Naive thymus-derived CD8-positive, alpha-beta T cell (primary cell): Measurements from ENCODE around the gene OR2L2. TPM values are rescaled to one million over a fixed set of nuclear protein-coding genes. Genes with fewer than 3 reads are reported as not detected.

Experiments used
- ATAC-seq, 2 donors: fragments of 150-1000 bp; cut with Tn5 transposase in 1 of 2; sonication (Bioruptor Pico), chemical (Tn5 transposase) in 1 of 2; 1 replicate in 1 of 2; 2 replicates in 1 of 2; pipeline ENCODE4 v1.10.0; 2021; ENCODE audit warnings: mild to moderate bottlenecking in 2 of 2, moderate library complexity in 2 of 2
- POLR2A ChIA-PET: fragments of 350-600 bp; sonication (Branson Sonifier 250); formaldehyde crosslinking; loops from one replicate; lab custom pipeline; 2021; ENCODE audit warnings: antibody characterized with exemption; lab: Charles Lee
- DNase-seq, 10 donors: peaks; one replicate each; pipeline versions ENCODE4 v3.0.0 to v3.0.0-alpha.2; 2020 to 2022
- H3K27ac Mint-ChIP-seq, 10 donors: one replicate each; pipeline ENCODE4 v1.8.0; 2020 to 2022; ENCODE audit warnings: mild to moderate bottlenecking in 10 of 10, mixed read lengths in 10 of 10, moderate library complexity in 4 of 10, inconsistent platforms in 1 of 10
- H3K27me3 Mint-ChIP-seq, 5 donors: one replicate each; pipeline ENCODE4 v1.8.0; 2021 to 2022; ENCODE audit warnings: mixed read lengths in 5 of 5
- H3K36me3 Mint-ChIP-seq, 3 donors: one replicate each; pipeline ENCODE4 v1.8.0; 2020 to 2022; ENCODE audit warnings: mixed read lengths in 3 of 3, mild to moderate bottlenecking in 2 of 3, inconsistent platforms in 1 of 3
- H3K4me1 Mint-ChIP-seq, 4 donors: one replicate each; pipeline ENCODE4 v1.8.0; 2021 to 2022; ENCODE audit warnings: mixed read lengths in 4 of 4
- H3K4me3 Mint-ChIP-seq, 10 donors: one replicate each; pipeline ENCODE4 v1.8.0; 2020 to 2022; ENCODE audit warnings: mild to moderate bottlenecking in 10 of 10, mixed read lengths in 10 of 10, moderate library complexity in 6 of 10, inconsistent platforms in 1 of 10
- H3K9me3 Mint-ChIP-seq, 9 donors: one replicate each; pipeline ENCODE4 v1.8.0; 2020 to 2022; ENCODE audit warnings: mixed read lengths in 9 of 9, mild to moderate bottlenecking in 3 of 9, inconsistent platforms in 1 of 9, moderate library complexity in 1 of 9
- polyA plus RNA-seq, 3 donors: library from polyadenylated mRNA; unstranded; fragments of 300-500 nt; fragmentation: Illumina TruSeq; gene quantifications; one replicate each; pipeline ENCODE4 v1.2.3, GENCODE V29; 2021
- total RNA-seq, 8 experiments: library from RNA in 2 of 8; stranded (reverse) in 2 of 8; gene quantifications; one replicate each; pipeline ENCODE4 v1.2.3 and lab custom pipeline; 2021 to 2026

The OR2L2 gene, protein sequence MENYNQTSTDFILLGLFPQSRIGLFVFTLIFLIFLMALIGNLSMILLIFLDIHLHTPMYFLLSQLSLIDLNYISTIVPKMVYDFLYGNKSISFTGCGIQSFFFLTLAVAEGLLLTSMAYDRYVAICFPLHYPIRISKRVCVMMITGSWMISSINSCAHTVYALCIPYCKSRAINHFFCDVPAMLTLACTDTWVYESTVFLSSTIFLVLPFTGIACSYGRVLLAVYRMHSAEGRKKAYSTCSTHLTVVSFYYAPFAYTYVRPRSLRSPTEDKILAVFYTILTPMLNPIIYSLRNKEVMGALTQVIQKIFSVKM
- under 1 TPM; 0.30 to 0.42 TPM for total RNA-seq
- under 1 TPM in 1 of 3 donors, not detected in 2; 0.62 TPM for polyA plus RNA-seq
- 0 to 0.49 (median 0.08) reads per million in 6 experiments for total RNA-seq (lab: John Stamatoyannopoulos, UW)

DNA sequence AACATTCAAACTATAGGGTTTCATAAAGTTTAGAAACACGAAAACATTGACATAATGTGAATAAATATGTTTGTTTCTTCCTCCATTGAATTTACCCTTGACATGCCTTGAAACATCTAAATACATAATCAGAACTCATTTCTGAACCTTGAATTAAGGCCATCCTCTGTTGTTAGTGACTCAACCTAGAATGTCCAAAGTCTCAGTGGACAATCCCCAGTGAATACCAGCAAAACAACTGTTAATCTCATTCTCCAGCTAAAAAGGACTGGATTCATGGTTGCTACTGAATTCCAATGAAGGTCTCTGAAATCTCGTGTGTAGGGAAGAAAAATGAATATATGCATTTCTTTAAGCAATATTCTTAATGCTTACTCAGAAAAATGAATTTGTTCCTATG, at the start of gene OR2L2:
OR2L2 (plus strand) TSS at position 301 of the 400 bp plus-strand sequence. CDS start 8,198 bp downstream, outside the sequence.
- Mint-ChIP-seq H3K4me3 (no peak within 1 kb of the TSS), H3K36me3 (peaks cover 0 to 31% (median 17%) of the 10 kb centered on the region in 3 donors), H3K27me3 (no peaks in the 10 kb centered on the region), H3K9me3 (peaks cover 0 to 41% (median 24%) of the 10 kb centered on the region in 9 donors), H3K4me1 (no peaks in the 10 kb centered on the region), H3K27ac (no peak within 1 kb of the TSS)
- DNase-seq (no peak), ATAC-seq (no peak)
- POLR2A ChIA-PET: no interaction called here

DNA sequence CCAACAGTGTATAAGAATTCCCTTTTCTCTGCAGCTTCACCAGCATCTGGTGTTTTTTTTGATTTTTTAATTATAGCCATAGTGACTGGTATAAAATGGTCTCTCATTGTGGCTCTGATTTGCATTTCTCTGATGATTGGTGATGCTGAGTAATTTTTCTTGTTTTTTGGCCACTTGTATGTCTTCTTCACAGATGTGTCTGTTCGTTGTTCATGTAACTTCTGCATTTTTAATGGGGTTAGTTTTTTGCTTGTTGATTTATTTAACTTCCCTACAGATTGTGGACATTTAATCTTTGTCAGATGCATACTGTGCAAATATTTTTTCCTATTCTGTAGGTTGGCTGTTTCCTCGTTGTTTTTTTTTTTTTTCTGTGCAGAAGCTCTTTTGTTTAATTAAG, 36.9 kb upstream of the OR2L2 start:
- H3K27ac Mint-ChIP-seq: no peak overlapping the region
- H3K27me3 Mint-ChIP-seq: peaks cover 0 to 3% (median 0%) of the 10 kb centered on the region in 5 donors
- H3K4me3 Mint-ChIP-seq: no peak overlapping the region
- H3K9me3 Mint-ChIP-seq: peaks cover 0 to 19% (median 0%) of the 10 kb centered on the region in 9 donors
- ATAC-seq (no peak), DNase-seq (no peak)
- no peaks in the 10 kb centered on the region for H3K4me1 Mint-ChIP-seq
- peaks cover 6 to 32% (median 12%) of the 10 kb centered on the region in 3 donors for H3K36me3 Mint-ChIP-seq
- POLR2A ChIA-PET: no interaction called here

DNA sequence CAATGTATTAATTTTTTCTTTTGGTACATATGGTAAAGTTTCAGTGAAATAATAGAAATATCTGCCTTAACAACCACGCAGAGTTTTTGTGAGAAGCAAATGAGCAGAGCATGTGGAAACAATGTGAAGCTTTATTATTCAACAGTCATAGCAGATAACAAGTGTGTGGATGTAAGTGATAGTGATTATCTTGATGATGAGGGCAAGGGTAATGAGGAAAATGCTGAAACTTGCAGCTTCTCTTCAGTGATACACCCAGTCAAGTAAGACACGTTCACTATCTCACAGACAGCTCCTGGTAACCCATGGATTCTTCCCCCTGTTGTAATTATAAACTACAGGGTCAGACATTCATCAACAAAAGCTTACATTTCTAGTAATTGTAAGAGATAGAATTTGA, 31.1 kb upstream of the OR2L2 start:
- no peak for DNase-seq
- Mint-ChIP-seq H3K4me1 (no peaks in the 10 kb centered on the region), H3K36me3 (peaks cover 0 to 21% (median 7%) of the 10 kb centered on the region in 3 donors), H3K9me3 (peaks cover 0 to 12% (median 0%) of the 10 kb centered on the region in 9 donors), H3K27me3 (no peaks in the 10 kb centered on the region), H3K27ac (no peak overlapping the region), H3K4me3 (no peak overlapping the region)
- POLR2A ChIA-PET: no interaction called here
- ATAC-seq: no peak

DNA sequence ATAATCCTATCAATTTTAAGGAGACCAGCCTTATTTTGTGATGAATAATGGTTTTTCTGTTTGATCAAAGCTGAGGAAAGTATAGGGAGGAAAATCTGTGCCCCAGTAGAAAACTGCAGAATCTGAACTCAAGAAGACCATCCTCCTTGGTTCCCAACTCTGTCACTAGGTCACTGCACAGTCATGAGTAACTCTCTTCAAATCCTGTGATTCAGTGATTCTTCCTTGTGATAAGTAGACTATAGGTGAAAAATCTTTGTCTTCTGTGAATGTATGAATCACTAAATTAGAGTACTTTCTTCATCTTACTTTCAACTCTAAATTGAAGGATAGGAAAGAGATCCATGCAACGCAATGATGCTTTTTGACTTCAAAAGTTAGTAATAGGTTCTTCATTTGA, 29.7 kb upstream of the OR2L2 start:
- DNase-seq (no peak), ATAC-seq (no peak)
- Mint-ChIP-seq H3K36me3 (peaks cover 0 to 27% (median 9%) of the 10 kb centered on the region in 3 donors), H3K27me3 (no peaks in the 10 kb centered on the region), H3K27ac (no peak overlapping the region), H3K4me1 (no peaks in the 10 kb centered on the region), H3K9me3 (peaks cover 0 to 10% (median under 1%) of the 10 kb centered on the region in 9 donors), H3K4me3 (no peak overlapping the region)
- POLR2A ChIA-PET: no interaction called here

DNA sequence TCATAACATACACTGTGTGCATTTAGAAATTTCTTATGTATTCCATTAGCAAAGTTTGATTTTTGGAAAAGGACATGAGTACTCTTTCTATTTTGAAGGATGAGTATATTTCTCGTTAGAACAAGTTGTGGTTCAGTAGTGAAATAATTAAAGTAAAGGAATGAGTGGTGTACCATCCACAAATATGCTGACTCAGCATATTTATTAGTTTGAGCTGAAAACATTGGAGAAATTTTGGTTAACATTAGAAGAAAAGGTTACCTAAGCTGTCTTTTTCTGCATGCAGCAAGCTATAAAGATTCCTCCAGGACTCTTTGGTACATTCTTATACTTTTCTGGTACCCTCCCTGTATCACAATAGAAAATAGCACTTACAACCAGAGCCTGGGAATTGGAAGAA, 22.1 kb upstream of the OR2L2 start:
- H3K27ac Mint-ChIP-seq: no peak overlapping the region
- H3K36me3 Mint-ChIP-seq: peaks cover 0 to 56% (median 52%) of the 10 kb centered on the region in 3 donors
- H3K4me1 Mint-ChIP-seq: no peaks in the 10 kb centered on the region
- ATAC-seq: no peak
- H3K4me3 Mint-ChIP-seq: no peak overlapping the region
- H3K27me3 Mint-ChIP-seq: no peaks in the 10 kb centered on the region
- H3K9me3 Mint-ChIP-seq: peaks cover 14 to 77% (median 46%) of the 10 kb centered on the region in 9 donors
- POLR2A ChIA-PET: no interaction called here
- no peak for DNase-seq

DNA sequence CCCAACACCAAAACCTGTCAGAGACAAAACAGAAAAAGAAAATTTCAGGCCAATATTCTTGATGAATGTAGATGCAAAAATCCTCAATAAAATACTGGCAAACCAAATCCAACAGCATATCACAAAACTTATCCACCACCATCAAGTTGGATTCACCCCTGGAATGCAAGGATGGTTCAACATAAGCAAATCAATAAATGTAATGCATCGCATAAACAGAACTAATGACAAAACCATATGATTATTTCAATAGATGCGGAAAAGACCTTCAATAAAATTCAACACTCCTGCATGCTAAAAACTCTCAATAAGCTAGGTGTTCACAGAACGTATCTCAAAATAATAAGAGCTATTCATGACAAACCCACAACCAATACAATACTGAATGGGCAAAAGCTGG, 20.2 kb upstream of the OR2L2 start:
- H3K36me3 Mint-ChIP-seq: peaks cover 0 to 46% (median 44%) of the 10 kb centered on the region in 3 donors
- POLR2A ChIA-PET: no interaction called here
- H3K4me1 Mint-ChIP-seq: no peaks in the 10 kb centered on the region
- no peaks in the 10 kb centered on the region for H3K27me3 Mint-ChIP-seq
- ATAC-seq: no peak
- DNase-seq: no peak
- H3K9me3 Mint-ChIP-seq: peaks cover 14 to 68% (median 40%) of the 10 kb centered on the region in 9 donors
- H3K27ac Mint-ChIP-seq: no peak overlapping the region
- H3K4me3 Mint-ChIP-seq: no peak overlapping the region

DNA sequence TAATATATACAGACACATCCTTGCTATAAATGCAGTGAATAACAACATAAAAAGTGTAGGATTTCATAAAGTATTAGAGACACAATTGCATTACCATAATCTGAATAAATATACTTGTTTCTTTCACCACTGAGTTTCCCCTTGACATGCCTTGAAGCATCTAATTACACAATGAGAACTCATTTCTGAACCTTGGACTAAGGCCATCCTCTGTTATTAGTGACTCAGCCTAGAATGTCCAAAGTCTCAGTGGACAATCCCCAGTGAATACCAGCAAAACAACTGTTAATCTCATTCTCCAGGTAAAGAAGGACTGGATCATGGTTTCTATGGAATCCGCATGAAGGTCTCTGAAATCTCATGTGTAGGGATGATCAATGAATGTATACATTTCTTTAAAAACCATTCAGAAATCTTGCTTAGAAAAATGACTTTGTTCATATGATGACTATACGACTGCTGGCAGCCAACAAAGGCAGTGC, 16.6 kb upstream of the OR2L2 start, which contains the start of gene OR2L5:
OR2L5 (plus strand) TSS at position 432 of the 482 bp plus-strand sequence. CDS start 8,288 bp downstream, outside the sequence.
- peaks cover 0 to 40% (median 34%) of the 10 kb centered on the region in 3 donors for H3K36me3 Mint-ChIP-seq
- H3K27me3 Mint-ChIP-seq: no peaks in the 10 kb centered on the region
- no peaks in the 10 kb centered on the region for H3K4me1 Mint-ChIP-seq
- H3K4me3 Mint-ChIP-seq: no peak within 1 kb of the TSS
- POLR2A ChIA-PET: no interaction called here
- H3K9me3 Mint-ChIP-seq: peaks cover 10 to 53% (median 38%) of the 10 kb centered on the region in 9 donors
- no peak within 1 kb of the TSS for H3K27ac Mint-ChIP-seq
- no peak for ATAC-seq
- no peak for DNase-seq

DNA sequence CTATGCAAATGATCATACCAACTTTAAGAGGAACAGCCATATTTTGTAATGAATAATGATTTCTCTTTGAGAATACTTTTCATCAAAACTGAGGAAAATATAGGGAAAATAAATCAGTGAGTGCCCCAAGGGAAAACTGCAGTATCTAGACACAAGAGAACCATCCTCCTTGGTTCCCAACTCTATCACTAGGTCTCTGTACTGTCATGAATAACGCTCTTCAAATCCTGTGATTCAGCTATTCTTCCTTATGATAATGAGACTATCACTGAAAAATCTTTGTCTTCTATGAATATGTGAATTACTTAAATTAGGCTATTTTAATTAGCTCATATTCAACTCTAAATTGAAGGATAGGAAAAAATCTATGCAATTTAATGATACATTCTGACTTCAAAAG, 14.1 kb upstream of the OR2L2 start:
- ATAC-seq: no peak
- no peaks in the 10 kb centered on the region for H3K4me1 Mint-ChIP-seq
- POLR2A ChIA-PET: no interaction called here

DNA sequence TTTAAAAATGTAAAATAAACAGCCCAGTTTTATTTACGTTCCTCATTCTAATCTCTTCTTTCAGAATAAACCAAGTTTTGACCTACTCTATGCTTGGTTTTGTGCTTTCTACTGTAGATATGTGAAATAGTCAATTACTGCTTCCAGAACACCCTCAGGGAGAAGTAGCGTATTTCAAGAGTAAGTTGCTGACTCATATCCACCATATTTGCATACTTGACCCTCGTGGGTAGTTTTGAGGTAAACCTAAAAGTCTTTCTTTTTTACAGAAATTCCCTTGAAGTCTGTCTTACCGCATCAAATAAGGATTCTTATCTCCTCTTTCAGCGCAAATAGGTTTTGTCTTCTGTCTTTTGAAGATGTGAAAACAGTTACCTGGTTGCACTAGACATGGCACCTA, 15.3 kb downstream of the OR2L2 start:
- H3K27me3 Mint-ChIP-seq: no peaks in the 10 kb centered on the region
- no peaks in the 10 kb centered on the region for H3K4me1 Mint-ChIP-seq
- DNase-seq: no peak
- POLR2A ChIA-PET: no interaction called here
- H3K36me3 Mint-ChIP-seq: peaks cover 0 to 19% (median 4%) of the 10 kb centered on the region in 3 donors
- H3K4me3 Mint-ChIP-seq: no peak overlapping the region
- H3K9me3 Mint-ChIP-seq: peaks cover 11 to 44% (median 27%) of the 10 kb centered on the region in 9 donors
- ATAC-seq: no peak
- no peak overlapping the region for H3K27ac Mint-ChIP-seq

More for the DNA sequence above, 14.1 kb upstream of the OR2L2 start:
- no peak for DNase-seq
- H3K9me3 Mint-ChIP-seq: peaks cover 5 to 27% (median 16%) of the 10 kb centered on the region in 9 donors
- H3K27me3 Mint-ChIP-seq: no peaks in the 10 kb centered on the region
- peaks cover 0 to 25% (median 15%) of the 10 kb centered on the region in 3 donors for H3K36me3 Mint-ChIP-seq
- H3K27ac Mint-ChIP-seq: no peak overlapping the region
- H3K4me3 Mint-ChIP-seq: no peak overlapping the region

DNA sequence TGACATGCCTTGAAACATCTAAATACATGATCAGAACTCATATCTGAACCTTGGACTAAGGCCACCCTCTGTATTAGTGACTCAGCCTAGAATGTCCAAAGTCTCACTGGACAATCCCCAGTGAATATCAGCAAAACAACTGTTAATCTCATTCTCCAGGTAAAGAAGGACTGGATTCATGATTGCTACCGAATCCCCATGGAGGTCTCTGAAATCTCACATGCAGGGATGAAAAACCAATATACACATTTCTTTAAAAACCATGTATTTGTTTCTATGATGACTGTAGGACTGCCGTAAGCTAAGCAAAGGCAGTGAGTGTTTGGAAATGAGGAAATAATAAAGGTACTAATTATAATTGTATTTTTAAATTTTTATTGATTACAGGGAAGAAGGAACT, 16.7 kb downstream of the OR2L2 start, which contains the start of gene OR2L3:
OR2L3 (plus strand) TSS at position 301 of the 400 bp plus-strand sequence. CDS start 13,846 bp downstream, outside the sequence.
- no peak for DNase-seq
- Mint-ChIP-seq H3K4me1 (no peaks in the 10 kb centered on the region), H3K9me3 (peaks cover 11 to 43% (median 19%) of the 10 kb centered on the region in 9 donors), H3K27ac (no peak within 1 kb of the TSS), H3K27me3 (no peaks in the 10 kb centered on the region), H3K4me3 (no peak within 1 kb of the TSS), H3K36me3 (peaks cover 0 to 12% (median 3%) of the 10 kb centered on the region in 3 donors)
- no peak for ATAC-seq
- POLR2A ChIA-PET: no interaction called here

DNA sequence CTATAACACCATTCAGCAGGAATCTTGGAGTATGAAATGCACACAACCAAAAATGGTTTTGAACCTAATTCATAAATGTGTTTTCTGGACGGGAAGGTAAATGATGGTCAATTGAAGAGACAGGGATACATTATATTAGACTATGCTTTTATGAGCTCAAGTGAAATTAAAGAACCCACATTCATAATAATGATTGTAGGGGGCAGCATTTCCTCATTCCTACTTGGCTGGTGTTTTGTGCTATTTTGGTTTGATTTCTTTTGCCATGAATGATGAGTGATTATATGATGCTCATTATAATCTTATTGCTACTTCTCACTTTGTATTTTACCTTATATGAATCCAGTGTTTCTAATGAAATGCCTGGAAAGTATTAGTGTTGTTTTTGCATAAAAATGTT, 17.1 kb downstream of the OR2L2 start:
- POLR2A ChIA-PET: no interaction called here
- ATAC-seq: no peak

DNA sequence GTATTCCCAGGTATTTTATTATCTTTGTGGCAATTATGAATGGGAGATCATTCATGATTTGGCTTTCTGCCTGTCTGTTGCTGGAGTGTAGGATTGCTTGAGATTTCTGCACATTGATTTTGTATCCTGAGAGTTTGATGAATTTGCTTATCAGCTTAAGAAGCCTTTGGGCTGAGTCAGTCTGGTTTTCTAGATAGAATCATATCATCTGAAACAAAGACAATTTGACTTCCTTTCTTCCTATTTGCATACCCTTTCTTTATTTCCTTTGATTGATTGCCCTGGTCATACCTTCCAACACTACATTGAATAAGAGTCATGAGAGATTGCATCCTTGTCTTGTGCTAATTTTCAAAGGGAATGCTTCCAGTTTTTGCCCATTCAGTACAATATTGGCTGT, 24.8 kb downstream of the OR2L2 start:
- POLR2A ChIA-PET: no interaction called here
- H3K4me3 Mint-ChIP-seq: no peak overlapping the region
- H3K4me1 Mint-ChIP-seq: no peaks in the 10 kb centered on the region
- H3K9me3 Mint-ChIP-seq: peaks cover 0 to 53% (median 19%) of the 10 kb centered on the region in 9 donors
- ATAC-seq (no peak), DNase-seq (no peak)
- H3K27me3 Mint-ChIP-seq: peaks cover 0 to 4% (median 0%) of the 10 kb centered on the region in 5 donors
- H3K36me3 Mint-ChIP-seq: peaks cover 0 to 14% (median 6%) of the 10 kb centered on the region in 3 donors
- H3K27ac Mint-ChIP-seq: no peak overlapping the region

More for the DNA sequence above, 17.1 kb downstream of the OR2L2 start:
- Mint-ChIP-seq H3K27ac (no peak overlapping the region), H3K4me3 (no peak overlapping the region), H3K36me3 (peaks cover 0 to 12% (median 3%) of the 10 kb centered on the region in 3 donors), H3K9me3 (peaks cover 11 to 43% (median 19%) of the 10 kb centered on the region in 9 donors), H3K27me3 (no peaks in the 10 kb centered on the region), H3K4me1 (no peaks in the 10 kb centered on the region)
- DNase-seq: no peak

DNA sequence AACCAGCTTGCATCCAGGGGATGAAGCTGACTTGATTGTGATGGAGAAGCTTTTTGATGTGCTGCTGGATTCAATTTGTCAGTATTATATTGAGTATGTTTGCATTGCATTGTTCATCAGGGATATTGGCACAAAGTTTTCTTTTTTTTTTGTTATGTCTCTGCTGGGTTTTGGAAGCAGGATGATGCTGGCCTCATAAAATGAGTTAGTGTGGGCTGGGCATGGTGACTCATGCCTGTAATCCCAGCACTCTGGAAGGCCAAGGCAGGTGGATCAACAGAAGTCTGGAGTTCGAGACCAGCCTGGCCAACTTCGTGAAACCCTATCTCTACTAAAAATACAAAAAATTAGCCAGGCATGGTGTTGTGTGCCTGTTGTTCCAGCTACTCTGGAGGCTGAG, 25.4 kb downstream of the OR2L2 start:
- H3K4me1 Mint-ChIP-seq: no peaks in the 10 kb centered on the region
- POLR2A ChIA-PET: no interaction called here

More for the DNA sequence above, 25.4 kb downstream of the OR2L2 start:
- Mint-ChIP-seq H3K27ac (no peak overlapping the region), H3K27me3 (peaks cover 0 to 4% (median 0%) of the 10 kb centered on the region in 5 donors), H3K36me3 (peaks cover 0 to 14% (median 6%) of the 10 kb centered on the region in 3 donors), H3K4me3 (no peak overlapping the region), H3K9me3 (peaks cover 0 to 53% (median 19%) of the 10 kb centered on the region in 9 donors)
- ATAC-seq: no peak
- DNase-seq: no peak
